Measurements from ENCODE around the gene SYCP2L. TPM values are rescaled to one million over a fixed set of nuclear protein-coding genes. Genes with fewer than 3 reads are reported as not detected.
A peak's percentile ranks its signal among the peaks of the same experiment; 100 is the strongest.

SYCP2L gene
- total RNA-seq, result 1 to 10 TPM in 3 of 4 donors, under 1 TPM in 1; 0.47 to 3.3 (median 1.6) TPM

- no peak for DNase-seq (ENCODE audit: low spot score)
- TF ChIP-seq CTCF (IDR thresholded peaks at IDR 0.05), result no peak
- peak; percentile 86 for ATAC-seq (ENCODE audit: low FRiP score)
Observed at GRCh38 chr6:10886691-10887502, at the start of gene SYCP2L. SYCP2L (plus strand) TSS chr6:10887052; CDS start chr6:10887127, 75 bp downstream.

- DNase-seq (ENCODE audit: low spot score), result no peak
- no peak for TF ChIP-seq CTCF (IDR thresholded peaks at IDR 0.05)
- no peak for ATAC-seq (ENCODE audit: low FRiP score)
Observed at GRCh38 chr6:10837622-10837994, 49.2 kb upstream of the SYCP2L start.

- ATAC-seq (ENCODE audit: low FRiP score), result peak; percentile 97
- no peak for TF ChIP-seq CTCF (IDR thresholded peaks at IDR 0.05)
Observed at GRCh38 chr6:10837995-10838793, 48.7 kb upstream of the SYCP2L start, which contains the start of gene MAK. MAK (minus strand) TSS chr6:10838539; CDS start chr6:10830648, 7,891 bp downstream.

GRCh38 chr6:10838794-10839333 lies 48.0 kb upstream of the SYCP2L start:
- DNase-seq (ENCODE audit: low spot score), result no peak
- TF ChIP-seq CTCF (IDR thresholded peaks at IDR 0.05), result no peak
- ATAC-seq (ENCODE audit: low FRiP score), result peak; percentile 41

More at GRCh38 chr6:10837995-10838793, 48.7 kb upstream of the SYCP2L start, which contains the start of gene MAK:
- DNase-seq (ENCODE audit: low spot score), result peak; percentile 58

DNA sequence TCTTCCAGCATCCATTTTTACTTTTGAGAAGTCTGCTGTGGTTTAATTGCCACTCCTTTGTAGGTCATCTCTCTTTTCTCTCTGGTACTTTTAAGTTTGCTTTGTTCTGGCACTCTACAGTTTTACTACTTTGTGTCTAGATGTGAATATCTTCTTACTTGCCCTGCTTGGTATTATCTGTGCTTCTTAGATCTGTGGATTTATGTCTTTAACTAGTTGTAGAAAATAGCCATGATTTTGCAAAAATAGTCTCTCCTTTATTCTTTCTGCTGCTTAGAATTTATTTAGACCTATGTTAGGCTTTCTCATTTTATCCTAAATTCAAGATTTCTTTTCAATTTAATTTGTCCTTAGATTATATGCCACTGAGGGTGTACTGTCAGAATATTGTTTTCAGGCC lies 43.3 kb upstream of the SYCP2L start:
- DNase-seq (ENCODE audit: low spot score) (no peak), ATAC-seq (ENCODE audit: low FRiP score) (no peak)
- no peak for TF ChIP-seq CTCF (IDR thresholded peaks at IDR 0.05)

GRCh38 chr6:10847684-10848083 lies 39.2 kb upstream of the SYCP2L start:
- DNase-seq (ENCODE audit: low spot score) (no peak), ATAC-seq (ENCODE audit: low FRiP score) (no peak)
- no peak for TF ChIP-seq CTCF (IDR thresholded peaks at IDR 0.05)

Data from omental fat pad (tissue), 4 donors.